Activated naive CD8-positive, alpha-beta T cell treated with anti-CD3 and anti-CD28 coated beads, Interleukin-2, amount 50 U/mL, for 16 hours (primary cell): Measurements from ENCODE around the gene SMIM9.
"Not testable (repeated sequence)": the region's sequence is repeated elsewhere in the genome, so short reads cannot be mapped to it uniquely, and the experiment has no call there.

Experiments used
- DNase-seq: peaks from one replicate; pipeline ENCODE4 v3.0.0-alpha.2; 2020; ENCODE audit warnings: low read depth, low spot score

The SMIM9 gene

DNA sequence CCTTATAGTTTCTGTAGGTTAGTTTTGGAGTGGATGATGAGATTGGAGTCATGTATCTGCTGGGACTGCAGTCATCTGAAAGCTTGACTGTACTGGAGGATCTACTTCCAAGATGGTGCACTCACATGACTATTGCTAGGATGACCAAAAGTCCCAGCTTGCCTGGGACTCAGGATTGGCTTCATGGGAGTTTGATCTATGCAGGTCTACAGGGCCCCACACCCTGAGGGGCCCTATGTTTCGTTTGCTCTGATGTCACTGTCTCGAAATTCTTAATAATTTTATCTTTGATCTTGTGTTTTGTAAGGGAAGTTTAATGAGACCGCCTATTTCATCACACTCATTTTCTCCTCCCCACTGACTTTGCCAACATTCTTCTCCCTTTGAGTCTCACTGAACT, at the start of gene SMIM9:
Gene SMIM9, minus strand, starts transcription at position 101 of the 400 bp plus-strand sequence. CDS start 3,806 bp downstream, outside the sequence.
- no peak for DNase-seq

- DNase-seq, result not testable (repeated sequence)
Observed at GRCh38 chrX:154884069-154884468, 49.6 kb upstream of the SMIM9 start.

DNA sequence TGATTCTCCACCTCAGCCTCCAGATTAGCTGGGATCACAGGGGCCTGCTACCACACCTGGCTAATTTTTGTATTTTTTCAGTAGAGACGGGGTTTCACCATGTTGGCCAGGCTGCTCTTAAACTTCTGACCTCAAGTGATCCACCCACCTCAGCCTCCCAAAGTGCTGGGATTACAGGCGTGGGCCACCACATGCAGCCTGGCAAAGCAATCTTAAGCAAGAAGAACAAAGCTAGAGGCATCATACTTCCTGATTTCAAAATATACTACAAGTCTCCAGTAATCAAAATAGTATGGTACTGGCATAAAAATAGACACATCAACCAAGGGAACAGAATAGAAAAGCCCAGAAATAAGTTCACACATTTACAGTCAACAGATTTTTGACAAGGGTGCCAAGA, 38.9 kb upstream of the SMIM9 start:
- DNase-seq, result no peak

DNA sequence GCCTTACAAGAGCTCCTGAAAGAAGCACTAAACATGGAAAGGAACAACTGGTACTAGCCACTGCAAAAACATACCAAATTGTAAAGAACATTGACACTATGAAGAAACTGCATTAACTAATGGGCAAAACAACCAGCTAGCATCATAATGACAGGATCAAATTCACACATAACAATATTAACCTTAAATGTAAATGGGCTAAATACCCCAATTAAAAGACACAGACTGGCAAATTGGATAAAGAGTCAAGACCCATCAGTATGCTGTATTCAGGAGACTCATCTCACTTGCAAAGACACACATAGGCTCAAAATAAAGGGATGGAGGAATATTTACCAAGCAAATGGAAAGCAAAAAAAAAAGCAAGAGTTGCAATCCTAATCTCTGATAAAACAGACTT, 34.1 kb upstream of the SMIM9 start:
- not testable (repeated sequence) for DNase-seq

DNA sequence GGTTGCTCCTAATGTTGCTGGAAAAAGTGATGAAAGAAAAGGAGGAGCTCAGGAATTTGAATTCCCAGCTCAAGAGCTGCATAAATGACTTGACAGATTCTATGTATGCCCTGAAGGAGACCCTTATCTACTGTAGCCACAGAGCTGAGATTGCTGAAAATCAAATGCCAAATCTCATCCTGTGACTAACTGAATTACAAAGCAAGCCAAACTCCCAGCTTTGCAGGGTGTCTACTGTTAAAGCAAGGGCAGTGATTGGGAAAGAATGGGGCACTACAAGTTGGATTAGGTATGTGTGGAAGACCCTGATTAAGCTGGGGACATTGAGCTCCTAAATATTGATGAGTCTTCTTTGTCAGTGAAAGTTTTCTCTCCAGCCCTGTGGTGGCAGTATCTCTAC, 20.8 kb upstream of the SMIM9 start:
- no peak for DNase-seq

- DNase-seq, result no peak
Observed at GRCh38 chrX:154850957-154851611, 16.6 kb upstream of the SMIM9 start.

GRCh38 chrX:154840856-154841255, 6.4 kb upstream of the SMIM9 start:
- DNase-seq, result no peak

DNA sequence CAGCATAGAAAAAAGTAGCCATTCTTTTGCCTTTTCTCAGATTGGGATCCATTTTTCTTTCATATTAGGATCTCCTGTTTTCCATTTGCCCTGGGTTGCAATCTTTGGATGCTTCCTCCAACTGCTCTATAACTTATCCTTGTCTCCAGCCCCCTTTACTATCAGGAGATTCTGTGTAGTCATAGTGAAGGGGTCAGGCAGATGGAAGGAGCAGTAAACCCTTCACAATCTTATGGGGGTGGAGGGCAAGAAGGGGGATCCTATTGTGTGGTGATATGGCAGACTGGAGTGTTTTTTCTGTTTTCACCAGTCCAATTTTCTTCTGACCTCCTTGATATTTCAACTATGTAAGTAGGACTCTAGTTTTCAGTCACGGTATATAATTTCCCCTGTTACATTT, 1.7 kb upstream of the SMIM9 start:
- DNase-seq, result no peak

DNA sequence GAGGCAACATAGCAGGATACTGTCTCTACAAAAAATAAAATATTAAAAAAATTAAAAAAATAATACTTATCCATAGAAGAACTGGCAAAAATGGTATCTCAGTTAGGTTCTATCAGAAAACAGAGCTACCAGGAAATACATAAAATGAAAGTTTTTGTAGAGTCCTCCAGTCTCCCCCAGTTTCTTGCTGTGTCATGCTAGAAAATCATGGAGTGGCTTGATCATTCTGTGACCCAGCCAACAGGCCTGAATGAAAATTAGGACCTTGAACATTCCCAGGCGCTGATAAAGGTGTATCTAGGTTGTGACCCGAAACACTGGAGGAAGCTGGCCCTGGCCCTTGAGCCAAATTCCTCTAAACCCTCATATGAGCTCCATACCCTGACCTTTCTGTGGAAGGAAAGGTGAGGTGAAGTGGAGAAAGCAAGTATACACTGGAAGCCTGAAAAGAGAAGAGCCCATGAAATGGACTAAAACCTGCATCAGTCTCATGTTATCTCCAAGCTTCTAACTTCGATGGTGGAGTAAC, 652 bp downstream of the SMIM9 start:
- no peak for DNase-seq

DNA sequence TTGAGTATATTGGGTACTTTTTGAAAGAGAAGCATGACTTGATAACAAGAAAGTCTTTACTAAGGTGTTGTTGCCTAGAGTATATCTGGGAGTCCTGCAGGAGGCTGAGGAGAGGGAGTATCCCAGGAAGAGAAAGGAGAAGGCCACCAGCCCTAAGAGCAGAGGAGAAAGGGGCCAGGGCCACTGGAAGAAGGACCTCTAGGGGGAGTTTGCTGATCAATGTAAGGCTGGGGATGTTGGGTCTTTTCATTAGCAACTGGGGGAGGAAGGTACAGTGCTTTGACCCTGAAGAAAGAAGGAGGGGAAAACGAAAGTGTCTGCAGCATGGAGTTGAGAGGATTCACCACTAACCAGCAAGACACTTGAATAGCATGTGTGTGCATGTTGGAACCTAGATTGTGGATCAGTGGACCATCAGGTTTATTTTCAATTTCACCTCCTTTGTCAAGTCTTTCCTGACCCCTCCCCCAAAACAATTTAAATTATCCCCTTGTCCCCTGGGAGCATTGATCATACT, 4.5 kb downstream of the SMIM9 start:
- no peak for DNase-seq

- DNase-seq, result no peak
Observed at GRCh38 chrX:154829134-154829533, 5.3 kb downstream of the SMIM9 start.

DNA sequence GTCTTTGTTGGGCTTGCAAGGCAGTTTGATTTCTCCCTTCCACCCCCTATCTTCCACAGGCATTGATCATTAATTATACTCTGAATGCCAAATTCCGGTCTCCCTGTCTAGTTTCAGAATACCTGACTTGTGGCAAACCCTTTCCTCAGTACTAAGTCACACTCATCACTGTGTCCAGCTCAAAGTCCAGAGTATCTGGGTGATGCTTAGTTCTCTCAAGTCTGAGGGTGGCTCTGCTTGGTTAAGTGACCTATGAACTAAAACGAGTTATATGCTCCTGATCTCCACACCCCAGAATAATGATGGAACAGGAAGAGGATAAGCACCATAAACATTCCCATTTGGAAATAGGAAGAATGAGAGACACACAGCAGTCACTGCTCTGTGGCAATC, 6.5 kb downstream of the SMIM9 start:
- no peak for DNase-seq

DNA sequence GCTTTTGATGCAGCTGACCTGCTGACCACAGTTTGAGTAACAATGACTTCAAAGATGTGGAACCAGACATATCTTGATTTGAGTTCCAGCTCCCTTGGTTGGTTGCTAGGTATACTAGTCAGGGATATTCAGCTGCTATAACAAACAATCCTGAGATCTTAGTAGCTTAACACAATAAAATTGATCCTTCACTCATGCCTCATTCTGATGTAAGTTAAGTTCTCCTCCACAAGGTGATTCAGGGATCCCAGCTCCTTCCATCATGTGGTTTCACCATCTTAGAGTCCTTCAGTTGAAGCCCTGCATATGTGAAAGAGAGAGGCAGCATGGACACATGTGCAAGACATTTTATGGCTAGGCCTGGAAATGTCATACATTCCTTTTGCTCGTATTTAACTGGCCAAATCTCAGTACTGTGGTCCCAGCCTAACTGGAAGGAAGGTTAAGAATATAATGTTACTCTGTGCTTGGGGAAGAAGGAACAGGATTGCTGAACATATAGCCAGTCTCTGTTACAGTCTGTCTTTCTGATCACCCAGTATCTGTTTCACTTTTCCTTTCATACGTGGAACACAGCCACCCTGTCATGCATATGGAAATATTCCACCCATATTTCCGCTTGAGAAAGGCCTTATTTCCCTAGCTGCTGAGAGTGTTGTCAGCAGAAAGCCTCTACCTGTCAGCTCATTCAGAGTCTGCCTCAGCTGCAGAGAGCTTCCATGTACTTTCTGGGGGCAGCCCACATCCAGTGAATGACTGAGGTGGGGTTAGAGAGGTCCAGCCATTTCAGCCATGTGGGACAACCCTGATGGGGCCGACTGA, 7.1 kb downstream of the SMIM9 start:
- no peak for DNase-seq

DNA sequence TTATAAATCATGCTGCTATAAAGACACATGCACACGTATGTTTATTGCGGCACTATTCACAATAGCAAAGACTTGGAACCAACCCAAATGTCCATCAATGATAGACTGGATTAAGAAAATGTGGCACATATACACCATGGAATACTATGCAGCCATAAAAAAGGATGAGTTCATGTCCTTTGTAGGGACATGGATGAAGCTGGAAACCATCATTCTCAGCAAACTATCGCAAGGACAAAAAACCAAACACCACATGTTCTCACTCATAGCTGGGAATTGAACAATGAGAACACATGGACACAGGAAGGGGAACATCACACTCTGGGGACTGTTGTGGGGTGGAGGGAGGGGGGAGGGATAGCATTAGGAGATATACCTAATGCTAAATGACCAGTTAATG, 8.9 kb downstream of the SMIM9 start:
- DNase-seq, result not testable (repeated sequence)

DNA sequence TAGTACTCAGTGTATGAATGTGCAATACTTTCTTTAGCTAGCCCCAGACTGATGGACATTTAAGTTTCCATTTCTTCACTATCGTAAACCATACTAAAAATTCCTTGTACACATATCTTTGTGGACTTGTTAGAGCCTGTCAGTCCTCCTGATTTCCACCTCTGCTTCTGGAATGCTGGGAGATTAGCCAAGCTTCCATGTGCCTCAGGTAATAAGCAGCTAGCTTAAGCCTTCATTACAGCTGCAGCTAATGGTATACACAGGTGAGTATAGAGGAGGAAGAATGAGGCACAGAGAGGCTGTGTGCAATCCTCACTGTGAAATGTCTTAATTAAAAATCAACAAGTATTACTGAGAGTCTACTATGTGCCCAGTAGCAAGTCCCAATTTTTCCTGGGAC, 9.8 kb downstream of the SMIM9 start:
- DNase-seq, result no peak

GRCh38 chrX:154822029-154822428, 12.4 kb downstream of the SMIM9 start:
- no peak for DNase-seq

- DNase-seq, result no peak
Observed at GRCh38 chrX:154821523-154821922, 12.9 kb downstream of the SMIM9 start.

- no peak for DNase-seq
Observed at GRCh38 chrX:154819771-154820341, 14.6 kb downstream of the SMIM9 start.

GRCh38 chrX:154818916-154819770, 15.3 kb downstream of the SMIM9 start:
- no peak for DNase-seq

DNA sequence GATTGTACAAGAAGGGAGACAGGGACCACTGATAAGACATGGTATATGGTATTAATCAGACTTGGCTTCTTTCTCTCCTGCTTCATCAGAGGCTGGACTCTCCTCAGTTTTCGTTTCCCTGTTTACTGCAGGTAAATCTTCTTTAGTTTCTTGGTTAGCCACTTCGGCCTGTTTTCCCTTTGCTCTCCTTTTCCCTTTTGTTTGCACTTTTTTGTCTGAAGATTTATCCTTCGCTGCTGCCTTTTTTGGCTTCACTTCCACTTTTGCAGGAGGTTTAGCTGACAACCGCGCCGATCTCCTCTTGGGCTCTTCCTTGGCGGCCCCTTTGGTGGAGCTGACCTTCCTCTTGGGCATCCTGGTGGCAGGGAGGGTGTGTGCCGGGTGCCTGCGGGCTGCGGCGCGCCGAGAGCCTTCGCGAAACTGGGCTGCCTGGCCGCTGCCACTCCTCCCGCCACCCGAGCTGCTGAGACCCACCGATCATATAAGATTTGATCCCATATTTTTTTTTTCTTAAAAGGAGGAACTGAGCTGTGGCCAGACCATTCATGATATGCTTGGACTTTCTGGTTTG, 17.3 kb downstream of the SMIM9 start:
- DNase-seq, result not testable (repeated sequence)

- not testable (repeated sequence) for DNase-seq
Observed at GRCh38 chrX:154816326-154816898, 18.1 kb downstream of the SMIM9 start.
